Retina (tissue), 1 donor: ENCODE data around the gene RAB6A.
A peak's percentile ranks its signal among the peaks of the same experiment; 100 is the strongest.

Experiments
- DNase-seq: peaks from one replicate; pipeline ENCODE4 v3.0.0-alpha.2; 2016

Gene RAB6A

DNA sequence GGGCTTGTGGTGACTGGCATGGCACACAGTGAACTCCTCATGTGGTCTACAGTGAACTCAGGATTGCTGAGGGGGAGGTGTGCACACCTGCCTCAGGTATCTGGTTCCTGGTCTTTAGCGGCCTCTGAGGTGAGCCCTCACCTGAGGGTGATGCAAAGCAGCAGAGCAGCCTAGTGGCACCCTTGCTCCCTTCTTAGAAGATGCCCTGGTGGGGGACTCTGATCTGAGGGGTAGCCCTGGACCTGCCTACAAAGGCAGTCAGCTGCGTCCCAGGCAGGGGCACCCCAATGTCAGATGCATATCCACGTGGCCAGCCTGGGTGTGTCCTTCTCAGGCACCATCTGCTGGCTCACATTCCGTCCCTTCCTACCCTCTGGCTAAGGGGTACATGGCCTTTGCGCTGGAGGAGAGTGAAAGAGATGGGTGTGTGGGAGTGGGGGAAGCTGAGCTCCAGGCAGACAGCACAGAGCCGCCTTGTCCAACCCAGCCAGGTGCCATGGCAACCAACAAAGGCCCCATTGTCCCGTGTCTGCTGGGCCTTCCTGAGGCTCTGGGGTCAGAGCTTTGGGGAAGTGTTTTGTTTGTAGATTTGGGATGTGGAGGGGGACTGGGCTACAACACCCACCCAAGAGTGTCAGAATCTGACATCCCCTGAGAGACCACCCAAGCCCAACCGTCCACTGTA lies 108.7 kb downstream of the RAB6A start:
- DNase-seq, result peak; percentile 86

DNA sequence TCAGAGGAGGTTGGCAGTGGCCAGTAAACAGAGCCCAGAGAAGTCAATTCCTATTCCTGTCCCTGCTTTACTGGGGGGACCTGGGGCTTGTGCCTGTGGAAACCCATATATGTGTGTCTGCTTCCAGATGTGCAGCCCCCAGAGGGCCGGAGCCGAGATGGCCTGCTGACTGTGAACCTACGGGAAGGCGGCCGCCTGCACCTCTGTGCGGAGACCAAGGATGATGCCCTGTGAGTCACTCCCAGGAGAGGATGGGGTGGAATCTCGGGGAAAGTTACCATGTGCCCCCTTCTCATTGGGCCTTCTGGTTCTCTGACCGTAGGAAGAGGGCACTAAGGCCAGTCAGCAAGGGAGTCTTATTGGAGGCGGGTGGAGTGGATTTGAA lies 109.2 kb downstream of the RAB6A start:
- no peak for DNase-seq

DNA sequence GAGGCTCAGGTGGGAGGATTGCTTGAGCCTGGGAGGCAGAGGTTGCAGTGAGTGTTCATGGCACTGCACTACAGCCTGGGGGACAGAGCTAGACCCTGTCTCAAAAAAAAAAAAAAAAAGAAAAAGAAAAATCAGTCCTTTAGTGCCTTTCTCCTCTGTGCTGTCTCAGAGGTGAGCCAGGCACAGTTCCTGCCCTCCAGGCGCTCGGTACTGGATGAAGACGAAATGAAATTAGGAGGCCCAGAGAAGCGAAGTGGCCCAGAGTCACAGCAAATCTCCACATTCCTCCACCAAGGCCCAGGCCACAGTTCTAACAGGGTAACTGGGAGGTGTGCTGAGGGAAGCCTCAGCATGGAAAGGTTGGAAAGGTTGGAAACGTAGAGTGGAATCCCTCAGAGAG lies 109.6 kb downstream of the RAB6A start:
- DNase-seq, result no peak

DNA sequence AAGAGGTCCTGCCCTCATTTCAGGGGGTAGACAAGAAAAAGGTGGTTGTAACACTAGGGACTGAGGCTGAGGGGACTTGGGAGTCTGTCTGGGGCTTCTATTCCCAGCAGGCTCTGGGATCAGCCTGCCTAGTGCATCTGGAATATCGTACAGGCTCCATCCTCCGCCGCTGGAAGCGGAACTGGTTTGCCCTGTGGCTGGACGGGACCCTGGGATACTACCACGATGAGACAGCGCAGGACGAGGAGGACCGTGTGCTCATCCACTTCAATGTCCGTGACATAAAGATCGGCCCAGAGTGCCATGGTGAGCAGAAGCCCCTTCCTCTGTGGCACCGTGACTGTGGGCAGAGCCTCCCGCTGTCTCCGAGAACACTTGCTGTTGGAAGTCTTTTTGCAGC lies 110.5 kb downstream of the RAB6A start:
- DNase-seq, result no peak

DNA sequence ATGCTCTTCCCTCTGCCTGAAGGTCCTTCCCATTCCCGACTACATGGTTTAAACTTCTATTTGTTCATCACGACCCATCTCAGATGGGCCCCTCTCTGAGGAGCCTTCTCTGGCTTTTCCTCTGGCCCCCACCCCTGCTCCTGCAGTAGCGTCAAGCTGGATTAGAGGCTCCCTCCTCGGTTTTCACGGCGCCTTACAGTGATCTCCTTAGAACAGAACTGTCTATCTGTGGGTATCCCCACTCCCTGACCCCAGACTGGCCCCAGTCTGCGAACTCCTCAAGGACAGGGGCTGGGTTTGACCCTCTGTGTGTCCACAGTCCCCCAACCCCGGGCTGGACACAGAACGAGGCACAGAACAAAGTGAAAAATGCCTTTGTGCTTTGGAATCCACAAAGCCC lies 111.7 kb downstream of the RAB6A start:
- DNase-seq, result peak; percentile 41

DNA sequence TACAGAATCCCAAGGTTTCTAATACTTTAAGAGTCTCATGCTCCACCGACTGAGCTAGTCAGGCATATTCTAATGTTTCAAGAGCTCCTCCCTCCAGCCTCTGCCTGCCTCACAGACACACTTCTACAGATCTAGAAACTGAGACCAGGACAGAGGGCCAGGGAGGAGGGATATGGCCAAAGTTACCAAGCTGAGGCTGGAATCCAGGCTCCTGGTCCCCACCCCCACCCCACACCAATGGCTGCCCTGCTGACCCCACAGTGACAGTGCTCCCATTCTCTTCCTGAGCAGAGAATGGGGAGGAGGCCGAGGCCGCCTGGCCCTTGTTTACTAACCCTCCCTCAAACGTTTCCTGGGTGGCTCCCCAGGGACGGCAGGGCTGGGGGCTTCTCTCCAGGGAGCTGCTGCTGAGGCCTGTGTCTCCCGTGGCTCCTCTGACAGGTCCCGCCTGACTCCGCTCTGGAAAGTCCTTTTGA lies 112.3 kb downstream of the RAB6A start:
- peak; percentile 47 for DNase-seq

DNA sequence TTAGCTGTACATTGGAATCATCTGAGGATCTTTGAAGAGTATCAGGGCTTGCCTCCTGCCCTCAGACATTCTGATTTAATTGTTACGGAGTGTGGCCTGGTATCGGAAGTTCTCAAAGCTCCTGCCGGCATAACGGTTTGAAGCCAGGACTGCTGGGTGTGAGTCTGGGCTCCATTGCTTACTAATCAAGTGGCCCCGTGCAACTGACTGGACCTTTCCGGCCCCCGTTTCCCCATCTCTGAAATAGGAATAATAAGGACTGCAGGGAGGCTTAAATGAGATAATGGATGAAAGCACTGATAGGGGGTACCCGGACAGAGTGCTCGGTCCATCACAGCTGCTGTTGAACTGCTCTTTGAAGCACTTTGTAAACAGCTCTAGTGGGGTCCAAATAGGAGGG lies 112.8 kb downstream of the RAB6A start:
- peak; percentile 42 for DNase-seq

DNA sequence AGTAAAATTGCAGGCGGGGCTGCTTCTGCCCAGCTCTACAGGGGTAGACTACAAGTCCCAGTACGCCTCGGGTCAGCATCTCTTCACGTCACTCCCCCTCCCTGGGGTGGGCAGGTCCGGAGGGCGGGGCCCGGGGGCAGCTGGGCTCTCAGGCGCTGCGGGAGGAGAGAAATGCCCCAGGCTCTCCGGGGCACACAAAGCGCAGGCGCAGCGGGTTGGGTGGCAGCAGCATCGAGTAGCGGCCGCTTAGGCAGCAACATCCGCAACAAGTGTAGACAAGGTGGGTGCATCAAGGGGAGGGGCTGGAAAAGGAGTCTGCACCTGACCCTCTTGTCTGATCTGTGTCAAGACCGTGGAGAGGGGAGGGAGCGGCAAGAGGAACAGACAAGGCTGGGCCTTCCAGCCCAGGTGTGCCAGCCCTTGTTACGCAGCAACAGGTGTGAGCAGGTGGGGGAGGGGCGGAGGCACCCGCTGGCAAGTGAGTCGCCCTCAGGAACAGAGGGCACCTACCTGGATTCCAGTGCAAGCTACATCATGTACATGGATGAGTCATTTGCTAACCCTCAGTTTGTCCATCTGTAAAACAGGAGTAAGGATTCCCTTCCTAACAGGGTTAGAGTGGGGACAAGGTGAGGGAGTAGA lies 113.3 kb downstream of the RAB6A start:
- peak; percentile 80 for DNase-seq

DNA sequence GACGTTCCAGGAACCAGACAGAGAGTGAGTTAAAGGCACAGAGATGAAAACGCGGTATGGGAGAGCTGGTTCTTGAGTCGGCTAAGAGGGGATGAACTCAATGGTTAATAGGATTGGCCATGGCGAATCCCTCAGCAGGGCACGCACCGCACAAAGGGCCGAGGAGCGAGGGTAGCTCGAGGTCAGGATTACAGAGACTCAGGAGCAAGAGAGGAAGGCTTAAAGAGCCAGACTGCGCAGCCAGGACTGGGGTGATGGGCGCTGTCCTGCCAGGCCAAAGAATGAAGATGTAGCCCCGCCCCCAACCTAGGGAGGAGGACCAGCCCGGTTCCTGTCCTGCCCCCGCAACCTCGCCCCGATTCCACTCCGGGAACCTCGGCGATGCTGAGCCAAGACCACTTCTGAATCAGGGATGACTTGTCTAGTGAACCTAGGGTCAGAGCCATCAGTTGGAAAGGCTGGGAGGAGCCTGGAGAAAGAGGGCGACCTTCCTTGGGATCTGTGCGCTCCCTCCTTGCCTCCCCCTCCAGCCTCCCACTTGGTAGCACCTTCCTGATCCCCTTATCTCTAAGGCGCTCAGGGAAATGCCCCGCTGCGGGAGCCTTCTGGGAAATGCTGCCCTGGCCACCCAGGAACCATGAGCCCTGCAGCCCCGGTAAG lies 114.8 kb downstream of the RAB6A start, which contains the start of gene PLEKHB1:
TSS of gene PLEKHB1 (plus strand) at position 610 of the 660 bp plus-strand sequence. CDS start at position 638, 28 bp downstream.
- DNase-seq, result peak; percentile 74

DNA sequence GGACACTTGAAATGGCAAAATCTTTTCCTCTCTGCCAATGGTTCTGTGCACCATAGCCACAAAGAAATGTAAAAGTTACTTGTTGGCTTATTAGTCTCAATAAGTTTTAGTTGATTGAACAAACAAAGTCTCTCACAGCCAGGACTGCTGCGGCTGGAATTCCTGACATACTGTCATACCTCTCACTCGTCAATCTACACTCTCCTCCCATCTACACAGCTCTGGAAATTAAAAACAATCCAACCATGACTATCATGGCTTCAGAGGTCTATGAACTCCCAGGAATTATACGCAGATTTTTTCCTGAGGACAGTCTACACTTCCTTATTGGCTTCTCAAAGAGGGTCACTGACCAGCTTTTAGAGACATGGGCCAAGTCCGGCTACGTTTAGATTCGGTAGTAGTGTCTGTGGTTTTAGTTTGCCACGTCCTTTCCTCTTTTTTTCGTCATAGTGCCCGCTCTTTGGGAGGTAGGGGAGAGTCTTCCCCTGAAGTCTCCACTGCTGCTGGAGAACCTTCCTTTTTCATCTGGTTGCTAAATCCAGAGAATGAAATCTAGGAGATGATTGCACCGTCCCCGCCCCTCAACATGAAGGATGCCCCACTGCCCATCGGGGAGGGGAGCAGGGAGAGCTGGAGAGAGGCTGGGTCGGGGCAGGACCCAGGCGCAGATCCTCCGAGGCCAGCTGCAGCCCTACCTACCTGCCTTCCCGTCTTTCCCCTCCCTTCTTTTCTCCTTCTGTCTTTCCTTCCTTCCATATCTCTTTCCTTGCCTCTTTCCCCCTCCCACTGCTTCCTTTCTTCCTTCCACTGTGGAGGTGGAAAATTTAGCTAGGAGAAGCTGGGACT lies 115.5 kb downstream of the RAB6A start:
- no peak for DNase-seq

DNA sequence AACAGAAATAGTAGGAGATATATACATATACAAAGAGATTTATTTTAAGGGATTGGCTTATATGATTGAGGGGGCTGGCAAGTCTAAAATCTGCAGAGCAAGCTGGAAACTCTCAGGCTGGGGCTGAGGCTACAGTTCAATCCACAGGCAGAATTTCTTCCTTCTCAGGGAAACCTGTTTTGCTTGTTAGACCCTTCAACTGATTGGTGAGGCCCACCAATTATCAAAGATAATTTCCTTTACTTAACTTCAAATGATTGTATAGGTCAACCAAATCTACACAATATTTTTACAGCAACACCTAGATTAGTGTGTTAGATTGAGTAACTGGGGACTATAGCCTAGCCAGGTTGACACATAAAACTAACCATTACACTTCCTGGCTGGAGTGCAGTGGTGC lies 119.2 kb downstream of the RAB6A start:
- DNase-seq, result no peak

DNA sequence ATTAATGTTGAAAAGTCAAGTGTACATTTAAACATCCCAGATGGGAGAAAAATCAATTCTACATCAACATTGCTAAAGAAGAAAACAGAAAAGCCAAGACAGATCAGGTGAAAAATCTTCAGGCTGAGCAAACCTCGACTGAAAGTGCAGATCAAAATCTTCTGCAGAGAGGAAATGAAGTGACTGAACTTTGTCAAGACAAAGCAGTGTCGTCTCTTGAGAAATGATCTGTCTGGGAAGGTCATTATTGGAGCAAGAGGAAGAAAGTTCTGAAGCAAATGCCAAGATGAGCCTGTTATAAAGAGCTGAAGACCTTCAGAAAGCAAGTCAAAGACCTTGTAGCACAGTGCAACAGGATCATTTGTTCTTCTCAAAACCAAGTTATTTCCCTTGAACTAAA lies 120.3 kb downstream of the RAB6A start:
- DNase-seq, result no peak

DNA sequence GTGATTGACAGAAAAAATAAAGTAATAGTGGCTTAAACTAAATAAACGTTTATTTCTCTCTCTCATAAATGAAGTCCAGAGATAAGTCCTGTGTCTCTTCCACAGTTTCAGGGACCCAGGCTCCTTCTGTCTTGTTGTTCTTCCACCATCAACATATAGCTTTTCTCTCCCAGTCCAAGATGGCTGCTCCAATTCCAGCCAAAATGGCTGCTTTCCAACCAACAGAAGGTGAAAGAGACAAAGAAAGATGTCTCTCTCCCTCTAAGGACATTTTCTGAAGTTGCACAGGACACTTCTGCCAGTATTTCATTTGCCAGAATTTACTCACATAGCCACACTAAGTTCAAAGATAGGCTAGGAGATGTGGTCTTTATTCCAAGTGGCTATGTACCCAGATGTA lies 123.9 kb downstream of the RAB6A start:
- no peak for DNase-seq

DNA sequence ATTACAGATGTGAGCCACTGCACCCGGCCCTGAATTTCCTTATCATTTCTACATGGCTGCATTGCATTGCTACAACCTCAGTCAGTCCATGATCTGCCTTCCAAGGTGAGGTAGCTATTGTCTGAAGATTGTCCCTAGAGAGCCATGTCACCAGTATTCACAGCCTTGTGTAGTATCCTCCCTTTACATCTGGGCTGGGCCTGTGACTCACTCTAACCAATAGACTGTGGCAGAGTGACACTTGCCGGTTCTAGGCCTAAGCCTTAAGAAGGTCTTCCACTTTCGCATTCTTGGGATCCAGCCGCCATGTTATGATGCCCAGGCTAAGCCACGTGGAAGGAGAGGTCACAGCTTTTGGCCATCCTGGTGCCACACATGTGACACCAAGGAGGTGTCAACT lies 124.6 kb downstream of the RAB6A start:
- DNase-seq, result no peak

DNA sequence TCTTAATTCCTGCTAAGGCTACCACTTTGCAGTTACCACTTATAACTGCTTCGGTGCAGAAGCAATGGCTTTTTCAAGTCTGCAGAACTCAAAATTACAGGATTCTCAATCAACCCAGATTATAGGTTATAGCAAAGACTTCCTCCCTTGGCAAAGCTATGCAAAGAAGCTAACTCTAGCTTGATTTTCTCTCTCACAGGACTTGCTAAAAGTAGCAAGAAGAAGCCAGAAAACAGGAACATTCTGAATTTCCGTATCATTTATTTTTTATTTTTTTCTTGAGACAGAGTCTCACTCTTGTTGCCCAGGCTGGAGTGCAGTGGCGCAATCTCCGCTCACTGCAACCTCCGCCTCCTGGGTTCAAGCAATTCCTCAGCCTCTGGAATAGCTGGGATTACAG lies 125.2 kb downstream of the RAB6A start:
- no peak for DNase-seq

DNA sequence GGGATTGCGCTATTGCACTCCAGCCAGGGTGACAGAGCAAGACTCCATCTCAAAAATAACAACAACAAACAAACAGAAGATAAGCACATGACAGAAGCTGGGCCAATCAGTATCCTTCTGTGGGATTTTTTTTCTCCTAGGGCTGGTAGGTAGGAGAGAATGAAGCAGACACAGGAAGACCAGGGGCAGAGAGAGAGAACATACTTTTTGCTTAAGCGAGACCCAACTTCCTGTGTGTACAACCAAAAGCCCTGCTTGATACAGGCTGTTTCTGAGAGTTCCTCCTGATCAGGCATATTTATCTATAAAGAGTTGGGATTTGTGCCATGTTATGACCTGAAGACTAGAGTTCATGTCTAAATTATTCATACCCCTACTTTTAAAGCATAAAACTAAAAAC lies 126.9 kb downstream of the RAB6A start:
- no peak for DNase-seq

DNA sequence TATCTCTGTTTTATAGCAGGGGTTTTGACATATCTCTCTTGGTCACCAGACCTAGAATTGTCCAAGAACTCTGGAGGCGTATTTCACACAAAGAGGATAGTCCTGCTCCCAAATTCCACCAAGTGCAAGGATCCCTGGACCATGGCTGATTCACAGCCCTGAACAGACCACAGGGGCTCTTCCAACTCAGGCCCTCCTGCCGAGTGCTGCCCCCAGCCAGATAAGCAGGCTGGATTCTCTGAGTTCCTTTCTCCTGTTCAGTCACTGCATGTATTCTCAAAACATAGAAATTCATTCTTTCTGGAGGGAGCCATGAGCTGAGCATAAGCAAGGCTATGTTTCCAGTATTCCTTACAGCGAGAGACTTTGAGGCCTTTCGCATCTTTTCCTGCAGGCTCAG lies 127.9 kb downstream of the RAB6A start:
- no peak for DNase-seq

DNA sequence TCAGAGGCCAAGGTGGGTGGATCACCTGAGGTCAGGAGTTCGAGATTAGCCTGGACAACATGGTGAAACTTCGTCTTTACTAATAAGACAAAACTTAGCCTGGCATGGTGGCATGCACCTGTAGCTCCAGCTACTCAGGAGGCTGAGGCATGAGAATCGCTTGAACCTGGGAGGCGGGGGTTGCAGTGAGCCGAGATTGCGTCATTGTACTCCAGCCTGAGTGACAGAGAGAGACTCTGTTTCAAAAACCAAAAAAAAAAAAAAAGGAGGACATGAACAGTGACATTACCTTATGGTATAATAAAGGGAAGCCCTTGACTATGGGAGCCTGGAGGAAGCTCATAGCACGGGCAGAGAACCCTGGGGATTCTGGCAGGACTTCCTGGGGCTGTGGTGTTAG lies 131.0 kb downstream of the RAB6A start:
- DNase-seq, result no peak

DNA sequence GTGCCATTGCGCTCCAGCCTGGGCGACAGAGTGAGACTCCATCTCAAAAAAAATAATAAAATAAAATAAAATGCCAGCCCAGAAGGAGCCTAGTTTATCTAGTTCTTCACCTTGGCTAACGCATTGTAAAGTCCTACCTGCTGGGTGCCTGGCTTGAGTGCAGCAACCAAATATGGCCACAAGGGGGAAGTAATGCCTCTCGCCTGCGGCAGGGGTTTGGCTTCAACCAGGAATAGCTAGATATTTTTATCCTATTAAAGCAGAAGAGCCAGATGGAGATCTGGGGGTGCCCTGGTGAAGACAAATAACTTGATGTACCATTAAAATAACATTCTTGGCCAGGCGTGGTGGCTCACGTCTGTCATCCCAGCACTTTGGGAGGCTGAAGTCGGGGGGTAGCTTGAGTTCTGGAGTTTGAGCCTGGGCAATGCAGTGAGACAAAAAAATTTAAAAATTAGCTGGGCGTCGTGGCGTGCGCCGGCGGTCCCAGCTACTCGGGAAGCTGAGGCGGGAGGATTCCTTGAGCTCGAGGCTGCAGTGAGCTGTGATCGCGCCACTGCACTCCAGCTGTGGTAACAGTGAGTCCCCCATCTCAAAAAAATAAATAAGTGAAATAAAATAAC lies 135.1 kb downstream of the RAB6A start:
- peak; percentile 82 for DNase-seq
